Activated gamma-delta T cell treated with anti-CD3 and anti-CD28 coated beads, Interleukin-2, amount 50 U/mL, for 16 hours (primary cell): Measurements from ENCODE around the gene CAMK2D.

Source experiments
- DNase-seq: peaks from one replicate; pipeline ENCODE4 v3.0.0-alpha.2; 2020; ENCODE audit warnings: low read depth

Gene CAMK2D

DNA sequence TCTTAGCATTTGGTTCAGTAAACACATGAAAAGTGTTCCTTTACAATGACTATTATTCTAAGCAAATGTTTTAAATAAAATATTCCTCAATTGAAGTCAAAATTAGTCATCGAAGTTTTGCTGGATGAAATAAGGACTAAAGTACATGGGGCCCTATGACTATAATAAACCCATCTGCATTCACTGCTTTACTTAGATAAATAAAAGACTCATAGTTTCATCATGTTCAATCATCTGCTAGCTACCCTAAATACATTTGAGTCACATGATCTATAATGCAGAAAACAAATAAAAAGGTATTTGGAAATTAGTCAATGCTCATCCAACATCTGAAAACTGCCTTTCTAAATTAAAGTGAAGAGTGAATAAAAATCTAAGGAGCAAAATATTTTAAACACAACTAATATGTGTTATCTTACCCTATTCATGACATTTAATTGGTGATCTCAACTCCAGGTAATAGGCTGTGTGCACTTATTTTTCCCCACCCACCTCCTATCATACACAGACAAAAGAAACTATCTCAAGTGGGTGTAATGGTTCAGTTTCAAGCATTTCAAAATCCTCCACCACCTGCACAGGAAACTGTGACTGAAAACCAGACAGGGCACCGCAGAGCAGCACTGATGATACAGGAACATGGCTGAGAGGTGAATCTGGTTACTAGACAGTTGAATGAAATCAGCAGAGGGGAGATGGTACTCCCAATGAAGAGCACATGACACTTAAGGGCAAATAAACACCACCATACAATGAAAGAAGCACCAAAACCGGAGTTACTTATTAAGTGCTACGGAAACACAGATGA is 78.6 kb downstream of the CAMK2D start:
- DNase-seq, result peak; percentile 46

DNA sequence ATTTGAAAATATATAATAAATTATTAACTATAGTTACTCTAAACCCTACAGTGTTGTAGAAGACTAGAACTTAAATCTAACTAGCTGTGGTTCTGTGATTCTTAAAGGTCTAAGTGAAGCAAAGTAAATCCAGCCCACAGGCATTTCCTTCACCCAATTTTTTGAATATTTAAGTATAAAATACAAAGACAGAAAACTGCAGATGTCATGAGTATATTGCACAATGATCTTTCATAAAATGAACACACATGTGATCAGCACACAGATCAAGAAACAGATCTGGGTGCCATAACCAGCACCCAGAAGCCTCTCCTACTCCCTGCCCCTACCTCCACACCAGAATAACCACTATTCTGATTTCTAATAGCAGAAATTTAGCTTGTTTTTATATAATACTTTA is 82.9 kb downstream of the CAMK2D start:
- no peak for DNase-seq

DNA sequence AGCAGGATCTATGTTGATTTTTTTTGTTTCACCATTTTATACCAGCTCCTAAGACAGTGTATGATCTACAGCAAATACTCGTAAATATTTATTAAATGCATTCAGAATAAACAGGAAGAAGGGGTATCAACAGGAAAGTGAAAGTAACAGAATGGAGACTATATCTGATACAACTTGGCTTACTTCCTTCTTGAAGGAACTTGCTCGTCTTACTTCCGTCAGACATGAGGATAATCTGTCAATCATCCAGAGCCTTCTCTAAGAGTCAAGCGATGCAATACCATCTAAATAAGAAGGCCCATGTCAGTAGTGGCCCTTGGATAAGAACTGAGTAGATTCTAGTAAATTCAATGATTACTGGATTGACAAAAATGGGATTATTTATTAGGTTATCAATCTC is 84.2 kb downstream of the CAMK2D start:
- no peak for DNase-seq

- DNase-seq, result no peak
Measured at GRCh38 chr4:113675731-113676697, 85.5 kb downstream of the CAMK2D start.

DNA sequence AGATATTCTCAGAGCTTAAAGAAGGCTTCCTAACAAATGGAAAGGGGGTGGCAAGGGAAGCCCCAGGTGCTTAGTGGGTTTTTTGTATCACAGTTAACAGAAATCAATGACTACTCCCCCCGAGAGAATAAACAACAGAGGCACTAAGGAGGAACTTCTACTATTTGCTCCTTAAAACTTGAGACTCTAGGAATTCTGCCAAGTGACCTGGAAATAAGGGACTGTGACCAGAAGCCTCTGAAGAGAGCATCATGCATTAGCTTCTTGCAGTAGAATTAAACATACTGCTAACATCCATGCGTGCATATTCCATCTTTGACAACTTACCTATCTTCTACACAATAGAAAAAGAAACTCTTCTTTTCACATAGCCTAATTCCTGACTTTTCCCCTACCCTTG is 86.8 kb downstream of the CAMK2D start:
- no peak for DNase-seq

DNA sequence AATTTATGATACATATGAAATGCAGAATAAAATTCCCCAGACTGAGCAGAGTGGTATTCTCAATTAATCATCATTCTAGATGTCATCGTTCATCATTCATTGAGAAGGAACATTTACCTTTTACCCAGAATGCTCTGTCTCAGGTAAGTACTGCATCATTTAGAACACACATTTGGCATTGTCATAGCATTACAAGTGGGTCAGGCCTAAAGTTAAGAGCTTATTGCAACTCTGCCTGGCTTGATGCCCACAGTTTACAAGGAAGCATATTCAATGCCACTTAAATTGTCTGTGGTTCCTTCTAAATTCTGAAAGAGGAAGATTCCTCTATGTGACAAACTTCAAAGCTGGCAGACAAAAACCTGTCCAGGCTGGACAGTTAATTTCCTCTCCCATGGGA is 87.3 kb downstream of the CAMK2D start:
- DNase-seq, result no peak

DNA sequence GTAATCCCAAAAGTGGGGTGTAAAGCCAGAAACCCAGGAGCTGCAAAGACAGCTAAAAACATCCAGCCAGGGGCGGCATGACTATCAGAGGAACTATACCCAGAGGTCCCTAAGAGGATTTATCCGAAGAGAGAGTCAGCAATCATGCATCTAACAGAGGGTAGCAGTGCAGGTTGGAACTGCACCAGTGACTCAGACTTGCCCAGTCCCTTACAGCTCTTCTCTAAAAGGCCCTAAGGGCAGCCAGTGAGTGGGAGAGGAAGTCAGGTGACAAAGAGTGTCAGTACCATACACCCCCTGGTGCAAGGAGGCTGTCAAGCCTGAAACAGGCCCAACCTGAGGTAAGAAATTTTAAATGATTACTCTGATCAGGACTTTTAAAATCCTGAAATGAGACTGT is 88.1 kb downstream of the CAMK2D start:
- peak; percentile 9 for DNase-seq

GRCh38 chr4:113666386-113667114 is 95.0 kb downstream of the CAMK2D start:
- DNase-seq, result no peak

DNA sequence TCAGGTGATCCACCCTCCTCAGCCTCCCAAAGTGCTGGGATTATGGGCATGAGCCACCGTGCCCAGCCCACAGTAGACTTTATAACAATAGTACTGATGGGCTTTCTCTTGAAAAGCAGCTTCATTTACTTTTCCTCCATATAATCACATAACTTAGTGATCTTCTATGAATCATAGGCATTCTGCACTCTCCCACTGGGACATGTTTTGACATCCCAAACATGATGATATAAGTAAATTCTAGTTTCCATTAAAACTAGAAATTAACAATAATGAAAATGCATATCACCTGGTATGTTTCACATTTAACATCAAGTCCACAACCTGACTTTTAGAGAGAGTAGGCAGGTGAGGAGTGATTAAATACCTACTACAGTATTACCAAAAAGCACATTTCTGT is 96.5 kb downstream of the CAMK2D start:
- no peak for DNase-seq

DNA sequence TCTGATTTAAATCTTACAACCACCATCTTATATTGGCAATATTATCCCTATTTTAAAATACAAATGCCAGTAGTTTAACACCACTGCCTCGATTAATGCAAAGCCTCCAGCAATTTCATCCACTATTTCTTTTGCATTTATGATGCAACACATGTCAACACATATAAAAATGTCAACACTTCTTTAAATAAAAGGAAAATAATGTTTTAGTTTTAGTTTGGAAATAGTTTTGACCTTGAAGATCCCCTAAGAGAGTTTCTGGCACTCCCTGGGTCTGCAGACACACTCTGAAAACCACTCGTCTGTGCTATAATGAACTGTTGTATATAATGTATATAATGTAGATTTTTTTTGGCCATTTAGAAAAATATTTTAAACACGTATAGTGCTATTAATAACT is 99.0 kb downstream of the CAMK2D start:
- no peak for DNase-seq

- DNase-seq, result no peak
Measured at GRCh38 chr4:113659127-113659526, 102.4 kb downstream of the CAMK2D start.

GRCh38 chr4:113657586-113658233 is 103.8 kb downstream of the CAMK2D start:
- no peak for DNase-seq

GRCh38 chr4:113653871-113654270 is 107.7 kb downstream of the CAMK2D start:
- no peak for DNase-seq

DNA sequence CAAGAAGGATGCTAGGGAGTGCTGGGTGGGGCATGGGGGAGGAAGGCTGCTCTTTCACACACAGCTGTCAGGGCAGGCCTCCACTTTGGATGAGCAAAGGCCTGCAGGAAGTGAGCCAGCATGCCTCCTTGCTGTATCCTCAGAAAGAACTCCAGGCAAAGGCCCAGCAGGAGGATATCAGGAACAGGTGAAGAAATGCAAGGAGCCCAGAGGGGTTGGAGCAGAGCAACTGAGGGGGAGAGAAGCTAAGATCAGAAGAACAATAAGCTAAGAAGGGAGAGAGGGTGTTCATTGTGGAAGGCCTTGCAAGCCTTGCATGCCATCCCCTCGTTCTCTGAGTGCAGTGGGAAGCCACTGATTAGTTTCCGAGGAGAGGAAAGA is 115.1 kb downstream of the CAMK2D start:
- no peak for DNase-seq

- DNase-seq, result no peak
Measured at GRCh38 chr4:113645771-113646441, 115.6 kb downstream of the CAMK2D start.

DNA sequence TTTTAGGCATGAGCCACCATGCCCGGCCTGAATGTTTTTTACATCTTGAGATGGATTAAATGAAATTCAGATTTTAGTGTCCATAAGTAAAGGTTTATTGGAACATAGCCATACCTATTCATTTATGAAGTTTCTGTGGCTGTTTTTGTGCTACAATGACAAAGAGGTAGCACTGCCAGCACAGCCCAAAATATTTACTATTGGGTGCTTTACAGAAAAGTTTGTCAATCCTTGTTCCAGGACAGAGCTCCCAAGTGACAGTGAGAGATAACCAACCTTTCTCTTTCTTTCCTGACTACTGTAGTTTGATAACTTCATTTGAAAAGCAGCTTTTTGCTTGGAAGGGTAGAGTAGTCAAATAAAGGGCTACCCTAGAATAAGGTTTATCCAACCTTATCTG is 116.2 kb downstream of the CAMK2D start:
- no peak for DNase-seq

- no peak for DNase-seq
Measured at GRCh38 chr4:113644398-113644797, 117.1 kb downstream of the CAMK2D start.

DNA sequence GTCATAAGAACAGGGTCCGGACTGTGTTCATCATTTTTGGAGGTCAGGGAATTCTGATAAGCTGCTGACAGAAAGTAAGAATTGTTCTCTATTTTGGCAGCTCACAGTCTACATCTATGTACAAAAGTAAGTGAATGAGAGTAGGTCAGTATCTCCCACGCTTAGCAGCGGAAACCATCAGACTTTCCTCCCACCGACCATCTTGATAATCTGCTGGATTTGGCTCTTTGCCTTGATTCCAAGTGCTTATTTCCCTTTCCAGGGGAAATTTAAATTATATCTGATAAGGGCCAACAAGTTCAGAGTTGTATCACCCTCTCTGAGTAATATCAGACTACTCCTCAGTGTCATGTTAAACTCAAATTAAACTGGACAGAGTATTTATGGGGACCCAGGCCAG is 118.0 kb downstream of the CAMK2D start:
- no peak for DNase-seq

DNA sequence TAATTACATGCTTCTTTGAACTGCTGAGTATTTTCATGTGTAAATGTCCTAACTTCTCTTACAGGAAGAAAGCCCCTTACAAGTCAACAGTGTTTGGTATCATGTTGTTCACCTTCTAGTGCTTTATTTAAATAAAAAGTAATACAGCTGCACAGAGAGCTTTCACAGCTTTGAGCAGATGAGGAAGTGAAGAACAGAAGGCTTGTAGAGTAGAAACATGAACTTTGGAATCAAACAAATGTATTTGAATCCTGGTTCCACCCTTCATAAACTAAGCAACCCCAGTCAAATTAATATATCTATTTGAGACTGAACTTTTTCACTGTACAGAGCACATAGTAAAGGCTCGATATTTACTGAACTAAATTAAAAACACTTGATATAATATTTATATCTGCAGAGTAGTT is 120.5 kb downstream of the CAMK2D start:
- no peak for DNase-seq

GRCh38 chr4:113639326-113639725 is 122.2 kb downstream of the CAMK2D start:
- no peak for DNase-seq

- DNase-seq, result no peak
Measured at GRCh38 chr4:113638562-113638832, 123.0 kb downstream of the CAMK2D start.
